Astrocyte of the spinal cord (primary cell): ENCODE results near the gene PTPRT.

Experiments
- DNase-seq: peaks from one replicate; pipeline ENCODE4 v3.0.0; 2011; ENCODE audit warnings: low read depth, low spot score
- H3K4me3 ChIP-seq: 2 replicates; pipeline ENCODE4 v1.5.1; 2011; ENCODE audit warnings: low read depth, mild to moderate bottlenecking, low read length, moderate library complexity
- CTCF ChIP-seq: IDR thresholded peaks from 2 replicates; pipeline ENCODE4 v1.5.1; 2012; ENCODE audit warnings: low read depth, mild to moderate bottlenecking, low read length, inconsistent platforms
- in situ Hi-C: cut with HindIII; loops from 2 replicates; pipeline ENCODE4 v1.10.0; 2017; ENCODE audit warnings: low sequenced_read_pairs

Gene PTPRT

GRCh38 chr20:42556575-42556974 is 633.1 kb downstream of the PTPRT start:
- no peak overlapping the region for H3K4me3 ChIP-seq
- in situ Hi-C loops: no loop called here
- DNase-seq: no peak
- no peak for TF ChIP-seq CTCF

- H3K4me3 ChIP-seq: no peak overlapping the region
- no peak for TF ChIP-seq CTCF
- no peak for DNase-seq
- in situ Hi-C loops: no loop called here
Observed at GRCh38 chr20:42553374-42553773, 636.3 kb downstream of the PTPRT start.

- in situ Hi-C loops: no loop called here
Observed at GRCh38 chr20:42549496-42549895, 640.2 kb downstream of the PTPRT start.

GRCh38 chr20:42544926-42545325 is 644.8 kb downstream of the PTPRT start:
- H3K4me3 ChIP-seq: no peak overlapping the region
- DNase-seq: no peak
- in situ Hi-C loops: no loop called here
- no peak for TF ChIP-seq CTCF

More at GRCh38 chr20:42549496-42549895, 640.2 kb downstream of the PTPRT start:
- no peak overlapping the region for H3K4me3 ChIP-seq
- TF ChIP-seq CTCF: no peak
- DNase-seq: no peak

- in situ Hi-C loops: no loop called here
- no peak overlapping the region for H3K4me3 ChIP-seq
- no peak for DNase-seq
- TF ChIP-seq CTCF: no peak
Observed at GRCh38 chr20:42532831-42533230, 656.9 kb downstream of the PTPRT start.

GRCh38 chr20:42531508-42531961 is 658.2 kb downstream of the PTPRT start:
- DNase-seq: no peak
- no peak for TF ChIP-seq CTCF
- in situ Hi-C loops: no loop called here
- no peak overlapping the region for H3K4me3 ChIP-seq
